ENCODE measurements around the gene TPI1.

The TPI1 gene

DNA sequence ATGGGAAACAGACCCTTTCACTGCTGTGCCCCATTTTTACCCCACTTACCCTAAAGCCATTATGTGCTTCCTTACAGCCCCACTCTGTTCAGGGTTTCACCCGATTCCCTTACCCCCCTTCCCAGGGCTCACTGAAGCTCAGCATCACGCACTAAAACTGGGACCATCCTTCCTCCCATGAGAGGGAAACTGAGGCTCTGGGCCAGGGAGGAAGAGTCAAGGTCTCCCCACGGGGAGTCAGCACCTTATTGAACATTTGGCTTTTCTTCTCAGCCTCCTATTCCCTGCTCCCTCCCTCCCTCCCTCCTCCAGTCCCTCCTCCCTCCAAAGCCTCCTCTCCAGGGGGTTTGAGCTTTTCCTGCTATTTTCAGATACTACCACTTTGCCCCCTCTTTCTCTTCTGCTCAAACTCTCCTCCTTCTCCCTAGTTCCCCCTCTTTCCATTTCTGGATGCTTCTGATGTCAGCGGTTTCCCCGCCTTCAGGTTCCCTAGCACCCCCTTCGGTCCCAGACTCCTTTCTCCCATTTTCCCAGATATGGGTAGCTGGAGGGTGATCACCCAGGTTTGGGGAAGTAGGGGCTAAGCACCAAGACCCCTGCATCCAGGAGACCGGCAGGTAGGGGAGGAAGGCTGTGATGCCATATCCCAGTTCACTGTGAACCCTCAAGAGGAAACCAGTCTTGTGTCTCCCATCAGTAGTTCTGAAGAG lies 44.8 kb upstream of the TPI1 start:
- no peak for ATAC-seq

DNA sequence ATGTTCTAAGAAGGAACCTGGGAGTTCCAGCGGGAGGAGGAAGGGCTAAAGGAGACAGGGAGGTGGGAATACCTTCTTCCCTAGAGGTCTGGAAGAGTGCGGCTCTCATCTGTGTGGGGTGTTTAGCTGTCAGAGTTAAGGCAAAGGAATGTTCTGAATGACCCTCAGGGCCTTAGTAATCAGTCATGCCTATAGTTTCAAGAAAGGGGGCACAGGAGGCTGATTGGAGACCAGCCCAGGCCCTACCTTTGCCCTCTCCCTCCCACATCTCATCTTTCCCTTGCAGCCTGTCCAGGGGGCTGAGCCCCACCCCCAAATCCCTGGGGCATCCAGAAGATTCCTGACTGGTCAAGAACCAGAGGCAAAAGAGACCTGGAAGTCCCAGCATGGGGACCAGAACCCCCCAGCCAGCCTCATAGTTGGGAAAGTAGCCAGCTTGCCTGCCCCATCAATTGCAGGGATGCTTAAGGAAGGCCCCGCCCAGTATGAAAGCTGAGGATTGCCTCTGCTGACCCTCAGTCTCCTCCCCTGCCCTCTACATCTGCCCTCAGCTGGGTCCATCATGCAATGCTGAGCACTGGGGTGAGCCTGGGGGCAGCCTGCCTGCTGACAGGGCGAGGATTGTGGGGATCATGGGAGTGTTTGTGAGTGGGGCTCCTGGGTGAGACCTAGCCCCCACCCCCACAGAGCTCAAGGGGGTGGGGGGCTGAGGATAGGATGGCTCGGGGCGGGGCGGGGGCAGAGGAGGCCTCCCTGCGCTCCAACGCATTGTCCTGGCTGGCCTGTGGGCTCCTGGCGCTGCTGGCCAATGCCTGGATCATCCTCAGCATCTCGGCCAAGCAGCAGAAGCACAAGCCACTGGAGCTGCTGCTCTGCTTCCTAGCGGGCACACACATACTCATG lies 43.9 kb upstream of the TPI1 start:
- no peak for TF ChIP-seq ZNF565 (CRISPR knock-in tag; conservative IDR thresholded peaks at IDR 0.05; ENCODE audit: low read depth)
- no peak for TF ChIP-seq ARNTL (CRISPR knock-in tag; IDR thresholded peaks at IDR 0.05; ENCODE audit: borderline replicate concordance, low read depth)
- no peak for TF ChIP-seq ZFP3 (CRISPR knock-in tag; IDR thresholded peaks at IDR 0.05)
- no peak for TF ChIP-seq ZNF70 (CRISPR knock-in tag; IDR thresholded peaks at IDR 0.05)
- no peak for TF ChIP-seq OSR1 (CRISPR knock-in tag; IDR thresholded peaks at IDR 0.05)
- no peak for TF ChIP-seq GLIS3 (CRISPR knock-in tag; IDR thresholded peaks at IDR 0.05)
- no peak for TF ChIP-seq PPARA (CRISPR knock-in tag; IDR thresholded peaks at IDR 0.05; ENCODE audit: borderline replicate concordance)
- TF ChIP-seq TCF4 (CRISPR knock-in tag; IDR thresholded peaks at IDR 0.05; ENCODE audit: borderline replicate concordance): no peak
- TF ChIP-seq, protein P1, sequence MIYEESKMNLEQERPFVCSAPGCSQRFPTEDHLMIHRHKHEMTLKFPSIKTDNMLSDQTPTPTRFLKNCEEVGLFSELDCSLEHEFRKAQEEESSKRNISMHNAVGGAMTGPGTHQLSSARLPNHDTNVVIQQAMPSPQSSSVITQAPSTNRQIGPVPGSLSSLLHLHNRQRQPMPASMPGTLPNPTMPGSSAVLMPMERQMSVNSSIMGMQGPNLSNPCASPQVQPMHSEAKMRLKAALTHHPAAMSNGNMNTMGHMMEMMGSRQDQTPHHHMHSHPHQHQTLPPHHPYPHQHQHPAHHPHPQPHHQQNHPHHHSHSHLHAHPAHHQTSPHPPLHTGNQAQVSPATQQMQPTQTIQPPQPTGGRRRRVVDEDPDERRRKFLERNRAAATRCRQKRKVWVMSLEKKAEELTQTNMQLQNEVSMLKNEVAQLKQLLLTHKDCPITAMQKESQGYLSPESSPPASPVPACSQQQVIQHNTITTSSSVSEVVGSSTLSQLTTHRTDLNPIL (CRISPR knock-in tag; IDR thresholded peaks at IDR 0.05; ENCODE audit: low read depth): no peak
- no peak for ATAC-seq

More for the DNA sequence above, 44.8 kb upstream of the TPI1 start:
- TF ChIP-seq, protein P2, sequence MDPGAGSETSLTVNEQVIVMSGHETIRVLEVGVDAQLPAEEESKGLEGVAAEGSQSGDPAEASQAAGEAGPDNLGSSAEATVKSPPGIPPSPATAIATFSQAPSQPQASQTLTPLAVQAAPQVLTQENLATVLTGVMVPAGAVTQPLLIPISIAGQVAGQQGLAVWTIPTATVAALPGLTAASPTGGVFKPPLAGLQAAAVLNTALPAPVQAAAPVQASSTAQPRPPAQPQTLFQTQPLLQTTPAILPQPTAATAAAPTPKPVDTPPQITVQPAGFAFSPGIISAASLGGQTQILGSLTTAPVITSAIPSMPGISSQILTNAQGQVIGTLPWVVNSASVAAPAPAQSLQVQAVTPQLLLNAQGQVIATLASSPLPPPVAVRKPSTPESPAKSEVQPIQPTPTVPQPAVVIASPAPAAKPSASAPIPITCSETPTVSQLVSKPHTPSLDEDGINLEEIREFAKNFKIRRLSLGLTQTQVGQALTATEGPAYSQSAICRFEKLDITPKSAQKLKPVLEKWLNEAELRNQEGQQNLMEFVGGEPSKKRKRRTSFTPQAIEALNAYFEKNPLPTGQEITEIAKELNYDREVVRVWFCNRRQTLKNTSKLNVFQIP (CRISPR knock-in tag; IDR thresholded peaks at IDR 0.05; ENCODE audit: borderline replicate concordance, low read depth): no peak
- TF ChIP-seq ZC3H10 (CRISPR knock-in tag; IDR thresholded peaks at IDR 0.05): no peak
- TF ChIP-seq ZNF8 (CRISPR knock-in tag; IDR thresholded peaks at IDR 0.05): no peak
- TF ChIP-seq ARNTL (CRISPR knock-in tag; IDR thresholded peaks at IDR 0.05; ENCODE audit: borderline replicate concordance, low read depth): no peak
- TF ChIP-seq ZNF70 (CRISPR knock-in tag; IDR thresholded peaks at IDR 0.05): no peak
- no peak for TF ChIP-seq SNAI2 (CRISPR knock-in tag; IDR thresholded peaks at IDR 0.05)
- TF ChIP-seq, protein P1 (CRISPR knock-in tag; IDR thresholded peaks at IDR 0.05; ENCODE audit: low read depth): no peak

DNA sequence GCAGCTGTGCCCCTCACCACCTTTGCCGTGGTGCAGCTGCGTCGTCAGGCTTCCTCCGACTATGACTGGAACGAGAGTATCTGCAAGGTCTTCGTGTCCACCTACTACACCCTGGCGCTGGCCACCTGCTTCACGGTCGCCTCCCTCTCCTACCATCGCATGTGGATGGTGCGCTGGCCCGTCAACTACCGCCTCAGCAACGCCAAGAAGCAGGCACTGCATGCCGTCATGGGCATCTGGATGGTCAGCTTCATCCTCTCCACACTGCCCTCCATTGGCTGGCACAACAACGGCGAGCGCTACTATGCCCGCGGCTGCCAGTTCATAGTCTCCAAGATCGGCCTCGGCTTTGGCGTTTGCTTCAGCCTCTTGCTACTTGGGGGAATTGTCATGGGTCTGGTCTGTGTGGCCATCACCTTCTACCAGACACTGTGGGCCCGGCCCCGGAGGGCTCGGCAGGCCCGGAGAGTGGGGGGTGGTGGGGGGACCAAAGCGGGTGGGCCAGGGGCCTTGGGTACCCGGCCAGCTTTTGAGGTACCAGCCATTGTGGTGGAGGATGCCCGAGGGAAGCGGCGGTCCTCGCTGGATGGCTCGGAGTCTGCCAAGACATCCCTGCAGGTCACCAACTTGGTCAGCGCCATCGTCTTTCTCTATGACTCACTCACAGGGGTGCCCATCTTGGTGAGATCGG lies 43.1 kb upstream of the TPI1 start:
- no peak for ATAC-seq

DNA sequence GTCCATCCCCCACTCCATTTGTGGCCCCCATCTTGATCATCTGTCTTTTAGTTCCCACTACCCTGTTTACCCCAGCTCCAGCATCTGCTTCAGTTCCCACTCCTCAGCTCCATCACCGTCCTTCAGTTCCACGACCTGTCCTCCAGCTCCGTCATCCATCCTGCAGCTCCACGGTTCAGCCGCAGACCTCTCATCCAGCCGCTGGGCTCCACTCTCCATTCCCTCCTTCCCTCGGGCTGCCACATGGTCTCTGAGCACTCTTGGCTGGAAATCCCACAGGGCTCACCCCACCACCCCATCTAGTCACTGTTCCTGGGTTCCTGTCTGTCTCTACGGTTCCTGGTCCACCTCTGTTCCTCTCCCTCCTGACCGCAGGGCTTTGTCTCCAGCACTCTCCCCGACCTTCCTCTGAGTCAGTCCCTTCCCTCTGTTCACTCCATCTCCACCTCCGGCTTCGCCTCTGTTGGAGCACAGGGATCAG lies 42.4 kb upstream of the TPI1 start:
- no peak for ATAC-seq
- no peak for TF ChIP-seq ZC3H10 (CRISPR knock-in tag; IDR thresholded peaks at IDR 0.05)
- no peak for TF ChIP-seq OSR1 (CRISPR knock-in tag; IDR thresholded peaks at IDR 0.05)
- TF ChIP-seq, protein P3, sequence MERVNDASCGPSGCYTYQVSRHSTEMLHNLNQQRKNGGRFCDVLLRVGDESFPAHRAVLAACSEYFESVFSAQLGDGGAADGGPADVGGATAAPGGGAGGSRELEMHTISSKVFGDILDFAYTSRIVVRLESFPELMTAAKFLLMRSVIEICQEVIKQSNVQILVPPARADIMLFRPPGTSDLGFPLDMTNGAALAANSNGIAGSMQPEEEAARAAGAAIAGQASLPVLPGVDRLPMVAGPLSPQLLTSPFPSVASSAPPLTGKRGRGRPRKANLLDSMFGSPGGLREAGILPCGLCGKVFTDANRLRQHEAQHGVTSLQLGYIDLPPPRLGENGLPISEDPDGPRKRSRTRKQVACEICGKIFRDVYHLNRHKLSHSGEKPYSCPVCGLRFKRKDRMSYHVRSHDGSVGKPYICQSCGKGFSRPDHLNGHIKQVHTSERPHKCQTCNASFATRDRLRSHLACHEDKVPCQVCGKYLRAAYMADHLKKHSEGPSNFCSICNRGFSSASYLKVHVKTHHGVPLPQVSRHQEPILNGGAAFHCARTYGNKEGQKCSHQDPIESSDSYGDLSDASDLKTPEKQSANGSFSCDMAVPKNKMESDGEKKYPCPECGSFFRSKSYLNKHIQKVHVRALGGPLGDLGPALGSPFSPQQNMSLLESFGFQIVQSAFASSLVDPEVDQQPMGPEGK (CRISPR knock-in tag; IDR thresholded peaks at IDR 0.05; ENCODE audit: borderline replicate concordance): no peak
- TF ChIP-seq BACH2 (CRISPR knock-in tag; IDR thresholded peaks at IDR 0.05; ENCODE audit: borderline replicate concordance): no peak
- no peak for TF ChIP-seq ZFP3 (CRISPR knock-in tag; IDR thresholded peaks at IDR 0.05)
- no peak for TF ChIP-seq ZNF8 (CRISPR knock-in tag; IDR thresholded peaks at IDR 0.05)
- TF ChIP-seq CSDC2 (CRISPR knock-in tag; IDR thresholded peaks at IDR 0.05): no peak
- TF ChIP-seq, protein P4, sequence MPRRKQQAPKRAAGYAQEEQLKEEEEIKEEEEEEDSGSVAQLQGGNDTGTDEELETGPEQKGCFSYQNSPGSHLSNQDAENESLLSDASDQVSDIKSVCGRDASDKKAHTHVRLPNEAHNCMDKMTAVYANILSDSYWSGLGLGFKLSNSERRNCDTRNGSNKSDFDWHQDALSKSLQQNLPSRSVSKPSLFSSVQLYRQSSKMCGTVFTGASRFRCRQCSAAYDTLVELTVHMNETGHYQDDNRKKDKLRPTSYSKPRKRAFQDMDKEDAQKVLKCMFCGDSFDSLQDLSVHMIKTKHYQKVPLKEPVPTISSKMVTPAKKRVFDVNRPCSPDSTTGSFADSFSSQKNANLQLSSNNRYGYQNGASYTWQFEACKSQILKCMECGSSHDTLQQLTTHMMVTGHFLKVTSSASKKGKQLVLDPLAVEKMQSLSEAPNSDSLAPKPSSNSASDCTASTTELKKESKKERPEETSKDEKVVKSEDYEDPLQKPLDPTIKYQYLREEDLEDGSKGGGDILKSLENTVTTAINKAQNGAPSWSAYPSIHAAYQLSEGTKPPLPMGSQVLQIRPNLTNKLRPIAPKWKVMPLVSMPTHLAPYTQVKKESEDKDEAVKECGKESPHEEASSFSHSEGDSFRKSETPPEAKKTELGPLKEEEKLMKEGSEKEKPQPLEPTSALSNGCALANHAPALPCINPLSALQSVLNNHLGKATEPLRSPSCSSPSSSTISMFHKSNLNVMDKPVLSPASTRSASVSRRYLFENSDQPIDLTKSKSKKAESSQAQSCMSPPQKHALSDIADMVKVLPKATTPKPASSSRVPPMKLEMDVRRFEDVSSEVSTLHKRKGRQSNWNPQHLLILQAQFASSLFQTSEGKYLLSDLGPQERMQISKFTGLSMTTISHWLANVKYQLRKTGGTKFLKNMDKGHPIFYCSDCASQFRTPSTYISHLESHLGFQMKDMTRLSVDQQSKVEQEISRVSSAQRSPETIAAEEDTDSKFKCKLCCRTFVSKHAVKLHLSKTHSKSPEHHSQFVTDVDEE (CRISPR knock-in tag; IDR thresholded peaks at IDR 0.05): no peak
- no peak for TF ChIP-seq SNAI2 (CRISPR knock-in tag; IDR thresholded peaks at IDR 0.05)
- no peak for TF ChIP-seq ARNTL (CRISPR knock-in tag; IDR thresholded peaks at IDR 0.05; ENCODE audit: borderline replicate concordance, low read depth)
- TF ChIP-seq, protein P5, sequence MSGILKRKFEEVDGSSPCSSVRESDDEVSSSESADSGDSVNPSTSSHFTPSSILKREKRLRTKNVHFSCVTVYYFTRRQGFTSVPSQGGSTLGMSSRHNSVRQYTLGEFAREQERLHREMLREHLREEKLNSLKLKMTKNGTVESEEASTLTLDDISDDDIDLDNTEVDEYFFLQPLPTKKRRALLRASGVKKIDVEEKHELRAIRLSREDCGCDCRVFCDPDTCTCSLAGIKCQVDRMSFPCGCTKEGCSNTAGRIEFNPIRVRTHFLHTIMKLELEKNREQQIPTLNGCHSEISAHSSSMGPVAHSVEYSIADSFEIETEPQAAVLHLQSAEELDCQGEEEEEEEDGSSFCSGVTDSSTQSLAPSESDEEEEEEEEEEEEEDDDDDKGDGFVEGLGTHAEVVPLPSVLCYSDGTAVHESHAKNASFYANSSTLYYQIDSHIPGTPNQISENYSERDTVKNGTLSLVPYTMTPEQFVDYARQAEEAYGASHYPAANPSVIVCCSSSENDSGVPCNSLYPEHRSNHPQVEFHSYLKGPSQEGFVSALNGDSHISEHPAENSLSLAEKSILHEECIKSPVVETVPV (CRISPR knock-in tag; IDR thresholded peaks at IDR 0.05): no peak

More for the DNA sequence above, 43.1 kb upstream of the TPI1 start:
- TF ChIP-seq, protein P5 (CRISPR knock-in tag; IDR thresholded peaks at IDR 0.05): no peak
- TF ChIP-seq OSR1 (CRISPR knock-in tag; IDR thresholded peaks at IDR 0.05) (no peak), ZFP30 (CRISPR knock-in tag; IDR thresholded peaks at IDR 0.05) (no peak)

Data from SK-N-SH treated with all-trans-retinoic acid at 6 μM for 48 hours (cell line).